GM06990 (cell line): ENCODE data around the gene ZNF823.
"Not testable (repeated sequence)": the region's sequence is repeated elsewhere in the genome, so short reads cannot be mapped to it uniquely, and the experiment has no call there.

ENCODE experiments used
- DNase-seq: peaks from one replicate; pipeline ENCODE4 v3.0.0-alpha.2; 2011; ENCODE audit not compliant: insufficient read length; ENCODE audit errors: extremely low read depth
- H3K27me3 ChIP-seq: replicated peaks from 2 replicates; pipeline ENCODE4 v1.6.0; 2011; ENCODE audit warnings: low read length; ENCODE audit not compliant: control insufficient read depth, insufficient read depth
- H3K36me3 ChIP-seq: 2 replicates; pipeline ENCODE4 v1.5.1; 2011; ENCODE audit warnings: low read length; ENCODE audit not compliant: control insufficient read depth, insufficient read depth
- H3K4me3 ChIP-seq: replicated peaks from 2 replicates; pipeline ENCODE4 v1.5.1; 2011; ENCODE audit warnings: low read depth, mild to moderate bottlenecking, control low read depth, low read length
- TF ChIP-seq, protein P1 (sequence below): IDR thresholded peaks from 2 replicates; pipeline ENCODE4 v1.5.1; 2011; ENCODE audit warnings: low read length, control low read depth, mild to moderate bottlenecking, inconsistent platforms; ENCODE audit not compliant: insufficient read depth, poor library complexity, severe bottlenecking

The ZNF823 gene

DNA sequence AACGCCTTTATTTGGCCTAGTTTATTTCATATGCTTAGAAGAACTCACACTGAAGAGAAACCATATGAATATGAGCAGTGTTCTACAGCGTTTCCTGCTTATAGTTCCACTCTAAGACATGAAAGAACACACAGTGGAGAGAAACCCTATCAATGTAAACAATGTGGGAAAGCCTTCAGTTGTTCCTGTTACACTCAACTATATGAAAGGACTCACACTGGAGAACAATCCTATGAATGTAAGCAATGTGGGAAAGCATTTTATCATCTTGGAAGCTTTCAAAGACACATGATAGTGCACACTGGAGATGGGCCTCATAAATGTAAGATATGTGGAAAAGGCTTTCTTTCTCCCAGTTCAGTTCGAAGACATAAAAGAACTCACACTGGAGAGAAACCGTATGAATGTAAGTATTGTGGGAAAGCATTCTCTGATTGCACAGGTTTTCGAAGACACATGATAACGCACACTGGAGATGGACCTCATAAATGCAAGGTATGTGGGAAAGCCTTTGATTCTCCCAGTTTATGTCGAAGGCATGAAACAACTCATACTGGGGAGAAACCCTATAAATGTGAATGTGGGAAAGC is 41.8 kb upstream of the ZNF823 start:
- peaks cover 13% of the 10 kb centered on the region for H3K36me3 ChIP-seq
- TF ChIP-seq, protein P1, sequence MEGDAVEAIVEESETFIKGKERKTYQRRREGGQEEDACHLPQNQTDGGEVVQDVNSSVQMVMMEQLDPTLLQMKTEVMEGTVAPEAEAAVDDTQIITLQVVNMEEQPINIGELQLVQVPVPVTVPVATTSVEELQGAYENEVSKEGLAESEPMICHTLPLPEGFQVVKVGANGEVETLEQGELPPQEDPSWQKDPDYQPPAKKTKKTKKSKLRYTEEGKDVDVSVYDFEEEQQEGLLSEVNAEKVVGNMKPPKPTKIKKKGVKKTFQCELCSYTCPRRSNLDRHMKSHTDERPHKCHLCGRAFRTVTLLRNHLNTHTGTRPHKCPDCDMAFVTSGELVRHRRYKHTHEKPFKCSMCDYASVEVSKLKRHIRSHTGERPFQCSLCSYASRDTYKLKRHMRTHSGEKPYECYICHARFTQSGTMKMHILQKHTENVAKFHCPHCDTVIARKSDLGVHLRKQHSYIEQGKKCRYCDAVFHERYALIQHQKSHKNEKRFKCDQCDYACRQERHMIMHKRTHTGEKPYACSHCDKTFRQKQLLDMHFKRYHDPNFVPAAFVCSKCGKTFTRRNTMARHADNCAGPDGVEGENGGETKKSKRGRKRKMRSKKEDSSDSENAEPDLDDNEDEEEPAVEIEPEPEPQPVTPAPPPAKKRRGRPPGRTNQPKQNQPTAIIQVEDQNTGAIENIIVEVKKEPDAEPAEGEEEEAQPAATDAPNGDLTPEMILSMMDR: no peak
- no peak for DNase-seq
- H3K27me3 ChIP-seq: no peaks in the 10 kb centered on the region
- H3K4me3 ChIP-seq: no peak overlapping the region

DNA sequence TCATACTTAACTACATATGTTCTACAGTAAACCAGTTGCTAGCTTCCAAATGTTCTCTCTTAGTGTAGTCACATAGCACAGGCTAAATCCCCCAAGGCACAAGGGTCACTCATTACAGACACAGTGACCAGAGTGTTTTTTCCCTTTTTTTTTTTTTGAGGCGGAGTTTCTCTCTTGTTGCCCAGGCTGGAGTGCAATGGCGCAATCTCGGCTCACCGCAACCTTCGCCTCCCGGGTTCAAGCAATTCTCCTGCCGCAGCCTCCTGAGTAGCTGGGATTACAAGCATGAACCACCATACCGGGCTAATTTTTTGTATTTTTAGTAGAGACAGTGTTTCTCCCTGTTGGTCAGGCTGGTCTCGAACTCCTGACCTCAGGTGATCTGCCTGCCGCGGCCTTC is 37.9 kb upstream of the ZNF823 start:
- H3K36me3 ChIP-seq: peaks cover 13% of the 10 kb centered on the region
- not testable (repeated sequence) for H3K4me3 ChIP-seq, DNase-seq

DNA sequence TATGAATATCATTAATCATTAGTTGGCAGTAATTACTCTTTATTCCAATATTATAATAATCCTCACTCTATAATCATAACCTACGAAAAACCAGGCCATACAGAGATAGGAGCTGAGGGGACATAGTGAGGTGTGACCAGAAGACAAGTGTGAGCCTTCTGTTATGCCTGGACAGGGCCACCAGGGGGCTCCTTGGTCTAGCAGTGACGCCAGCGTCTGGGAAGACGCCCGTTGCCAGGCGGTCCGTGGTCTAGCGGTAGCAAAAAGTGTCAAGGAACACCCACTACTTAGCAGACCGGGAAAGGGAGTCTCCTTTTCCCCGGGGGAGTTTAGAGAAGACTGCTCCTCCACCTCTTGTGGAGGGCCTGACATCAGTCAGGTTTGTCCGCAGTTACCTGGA is 32.8 kb upstream of the ZNF823 start:
- DNase-seq, H3K36me3 ChIP-seq: not testable (repeated sequence)

More for the DNA sequence above, 37.9 kb upstream of the ZNF823 start:
- H3K27me3 ChIP-seq: not testable (repeated sequence)

DNA sequence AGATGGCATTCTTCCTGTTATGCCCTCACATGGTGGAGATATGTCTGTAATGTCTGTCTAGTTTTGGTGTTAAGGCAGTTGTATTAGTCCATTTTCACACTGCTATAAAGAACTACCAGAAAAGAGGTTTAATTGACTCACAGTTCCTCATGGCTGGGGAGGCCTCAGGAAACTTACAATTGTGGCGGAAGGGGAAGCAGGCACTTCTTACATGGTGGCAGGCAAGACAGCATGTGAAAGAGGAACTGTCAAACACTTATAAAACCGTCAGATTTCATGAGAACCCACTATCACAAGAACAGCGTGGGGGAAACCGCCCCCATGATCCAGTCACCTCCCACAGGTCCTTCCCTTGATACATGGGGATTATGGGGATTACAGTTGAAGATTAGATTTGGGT is 31.2 kb upstream of the ZNF823 start:
- TF ChIP-seq, protein P1: no peak
- no peak overlapping the region for H3K4me3 ChIP-seq
- no peak for DNase-seq

More for the DNA sequence above, 32.8 kb upstream of the ZNF823 start:
- not testable (repeated sequence) for H3K4me3 ChIP-seq, H3K27me3 ChIP-seq

DNA sequence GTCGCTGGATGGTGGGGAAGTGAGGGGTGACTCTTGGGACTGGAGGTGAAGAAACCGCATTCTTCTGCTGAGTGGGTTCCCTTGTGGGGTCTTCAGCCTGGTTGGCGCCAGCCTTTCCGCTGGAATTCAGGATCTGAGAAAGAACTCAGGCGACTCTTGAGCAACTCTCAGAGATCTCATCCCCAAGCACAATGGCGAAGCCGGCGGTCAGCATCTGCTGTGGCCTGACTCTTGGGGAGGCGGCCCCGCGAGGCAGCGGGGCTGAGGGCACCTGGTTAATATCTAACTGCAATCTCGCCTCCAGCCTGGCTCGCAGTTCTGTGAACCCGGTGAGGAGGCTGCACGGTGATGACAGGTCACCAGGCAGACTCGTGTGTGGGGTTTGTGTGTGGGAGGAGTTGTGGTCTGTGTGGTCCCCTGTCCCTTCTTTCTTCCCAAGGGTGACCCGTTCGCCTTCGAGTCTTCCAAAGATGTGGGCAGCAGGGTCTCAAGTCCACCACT is 28.9 kb upstream of the ZNF823 start:
- peak; percentile 55 for DNase-seq
- TF ChIP-seq, protein P1: no peak
- no peaks in the 10 kb centered on the region for H3K27me3 ChIP-seq
- peak overlapping the region; percentile 91 for H3K4me3 ChIP-seq
- no peaks in the 10 kb centered on the region for H3K36me3 ChIP-seq

More for the DNA sequence above, 31.2 kb upstream of the ZNF823 start:
- Histone ChIP-seq H3K36me3 (no peaks in the 10 kb centered on the region), H3K27me3 (no peaks in the 10 kb centered on the region)

DNA sequence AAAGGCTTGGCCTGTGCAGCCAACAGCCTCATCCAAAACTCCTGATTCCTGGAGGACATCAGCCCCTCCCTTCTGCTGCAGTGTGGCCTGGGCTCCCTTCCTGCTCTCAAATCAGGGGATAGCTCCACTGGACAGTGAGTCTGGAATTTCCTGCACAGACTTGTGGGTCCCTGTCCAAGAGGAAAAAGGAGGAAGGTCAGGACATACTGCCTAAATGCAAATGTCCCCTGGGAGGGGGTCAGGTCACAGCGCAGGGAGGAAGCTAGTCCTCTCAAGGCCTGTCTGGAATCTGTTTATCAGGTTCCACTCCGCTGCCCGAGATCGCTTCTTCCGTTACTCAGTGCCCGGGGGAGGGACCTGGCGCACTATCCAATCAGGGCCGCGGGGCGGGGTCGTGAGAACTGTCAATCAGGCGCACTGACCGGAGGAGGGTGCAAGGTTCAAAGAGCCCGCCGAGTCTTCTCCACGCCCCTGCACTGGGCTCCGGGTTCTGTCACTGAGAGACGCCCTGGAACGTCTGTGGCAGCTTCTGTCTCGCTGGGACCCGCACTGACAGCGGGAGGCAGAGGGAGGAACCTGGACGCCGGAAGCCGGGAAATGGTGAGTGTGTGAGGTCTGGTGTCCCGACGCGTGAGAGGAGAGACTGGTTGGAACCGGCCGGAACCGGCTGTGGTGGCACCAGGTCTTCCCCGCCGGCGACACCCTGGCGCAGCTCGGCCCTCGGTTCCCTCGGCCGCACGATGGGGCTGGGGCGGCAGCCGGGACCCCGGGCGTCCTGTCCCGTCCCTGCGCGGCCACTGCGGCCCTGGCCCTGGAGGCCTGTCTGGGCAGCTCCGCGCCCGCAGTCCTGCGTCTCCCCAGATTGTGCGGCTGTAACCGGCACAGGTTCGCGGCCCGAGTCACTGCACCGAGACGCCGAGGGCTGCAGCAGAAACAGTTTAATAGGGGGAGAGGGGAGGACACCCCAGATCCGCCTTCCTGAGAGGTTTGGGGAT is 28.1 kb upstream of the ZNF823 start, which contains the start of gene ZNF441:
TSS of gene ZNF441 (plus strand) at position 404 of the 995 bp plus-strand sequence. CDS start at position 598, 194 bp downstream.
- TF ChIP-seq, protein P1: no peak
- peak within 1 kb of the TSS; percentile 91 for H3K4me3 ChIP-seq
- H3K36me3 ChIP-seq: no peaks in the 10 kb centered on the region
- H3K27me3 ChIP-seq: no peaks in the 10 kb centered on the region
- DNase-seq: peak; percentile 95
